ENCODE data around the gene CCDC158.

The CCDC158 gene

DNA sequence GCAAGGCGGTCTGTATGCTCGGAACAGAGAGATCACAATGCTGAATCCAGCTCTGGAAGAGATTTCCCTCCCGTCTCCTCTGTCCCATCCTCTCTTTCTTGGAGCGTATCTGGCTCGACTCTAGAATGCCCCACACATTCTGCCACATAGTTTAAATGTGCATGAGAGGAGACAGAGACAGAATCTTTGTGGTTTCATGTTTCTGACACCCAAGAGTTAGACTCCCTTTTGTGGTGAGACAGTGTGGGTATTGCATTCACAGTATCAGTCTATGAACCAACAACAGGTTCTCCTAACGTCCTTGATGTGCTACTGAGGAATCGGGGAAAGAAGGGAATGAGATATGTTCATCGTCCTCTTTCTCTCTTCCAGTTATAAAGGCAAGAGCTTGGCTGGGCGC is 144.1 kb downstream of the CCDC158 start:
- DNase-seq = no peak

DNA sequence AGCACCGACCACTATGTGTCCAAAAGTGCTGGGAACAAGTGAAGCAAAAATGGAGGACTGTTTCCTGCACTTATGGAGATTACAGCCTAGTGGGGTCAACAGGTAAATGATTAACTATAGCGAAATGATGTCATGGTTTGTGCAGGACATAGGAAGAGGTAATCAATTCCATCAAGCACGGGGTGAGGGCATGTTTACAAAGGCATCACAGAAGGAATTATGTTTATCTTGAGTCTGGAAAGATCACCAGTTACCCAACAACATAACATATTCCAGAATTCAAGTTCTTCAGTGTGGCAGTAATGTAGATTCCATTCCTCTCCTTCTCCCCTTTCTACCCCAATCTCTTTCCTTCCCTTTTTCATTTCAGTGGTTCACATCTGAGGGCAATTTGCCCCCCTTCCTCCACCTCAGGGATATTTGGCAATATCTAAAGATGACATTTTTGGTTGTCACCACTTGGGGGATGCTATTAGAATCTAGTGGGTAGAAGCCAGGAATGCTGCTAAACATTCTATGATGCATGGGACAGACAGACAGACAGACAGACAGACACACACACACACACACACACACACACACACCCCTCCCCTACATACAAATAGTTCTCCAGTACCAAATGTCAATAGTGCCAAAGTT is 145.3 kb downstream of the CCDC158 start:
- DNase-seq = no peak

DNA sequence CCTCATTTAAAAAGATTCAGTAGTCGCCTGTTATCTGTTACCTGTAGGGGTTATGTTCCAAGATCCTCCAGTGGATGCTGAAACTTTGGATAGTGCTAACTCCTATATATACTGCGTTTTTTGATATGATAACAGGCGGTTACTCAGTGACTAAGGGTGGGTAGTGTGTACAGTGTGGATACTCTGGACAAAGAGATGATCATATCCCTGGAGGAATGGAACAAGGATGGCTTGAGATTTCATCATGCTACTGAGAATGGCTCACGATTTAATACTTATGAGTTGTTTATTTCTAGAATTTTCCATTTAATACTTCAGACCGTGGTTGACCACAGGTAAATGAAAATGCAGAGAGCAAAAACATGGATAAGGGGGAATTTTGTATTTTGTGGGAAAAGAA is 147.9 kb downstream of the CCDC158 start:
- DNase-seq = no peak

DNA sequence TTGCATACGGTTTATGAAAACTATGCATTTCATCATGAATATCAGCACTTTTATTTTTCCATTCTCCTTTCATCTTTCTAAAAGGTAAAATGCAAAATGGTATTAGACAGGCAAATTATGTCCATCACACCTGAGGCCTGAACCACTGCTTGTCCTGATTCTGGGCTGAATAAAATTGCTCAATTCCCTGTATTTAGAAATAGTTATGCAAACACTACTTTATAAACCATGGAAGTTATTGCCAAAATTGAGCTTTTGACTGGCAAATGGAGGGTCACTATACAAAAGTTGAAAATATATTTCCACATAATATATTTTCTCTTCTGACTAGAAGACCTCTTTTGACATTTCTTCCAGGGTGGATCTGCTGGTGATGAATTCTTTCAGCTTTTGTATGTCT is 148.4 kb downstream of the CCDC158 start:
- DNase-seq = no peak

DNA sequence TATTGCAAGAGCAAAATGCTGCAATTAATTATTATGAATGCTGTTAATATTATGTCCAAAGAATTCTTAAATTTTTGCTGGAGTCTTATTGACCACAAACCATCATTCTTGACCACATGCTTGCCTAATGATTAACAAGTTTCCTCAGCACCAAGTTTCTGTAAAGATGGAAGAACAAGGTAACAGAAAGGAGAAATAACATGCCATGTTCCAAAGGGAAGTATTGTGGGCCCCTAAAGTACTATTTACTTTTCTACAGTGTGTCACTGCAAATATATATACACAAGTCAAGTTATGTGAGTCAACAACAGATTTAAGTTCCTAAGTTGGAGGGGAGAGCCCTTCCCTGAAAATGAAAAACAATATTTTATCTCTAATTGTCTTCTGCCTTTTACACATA is 148.9 kb downstream of the CCDC158 start:
- no peak for DNase-seq

DNA sequence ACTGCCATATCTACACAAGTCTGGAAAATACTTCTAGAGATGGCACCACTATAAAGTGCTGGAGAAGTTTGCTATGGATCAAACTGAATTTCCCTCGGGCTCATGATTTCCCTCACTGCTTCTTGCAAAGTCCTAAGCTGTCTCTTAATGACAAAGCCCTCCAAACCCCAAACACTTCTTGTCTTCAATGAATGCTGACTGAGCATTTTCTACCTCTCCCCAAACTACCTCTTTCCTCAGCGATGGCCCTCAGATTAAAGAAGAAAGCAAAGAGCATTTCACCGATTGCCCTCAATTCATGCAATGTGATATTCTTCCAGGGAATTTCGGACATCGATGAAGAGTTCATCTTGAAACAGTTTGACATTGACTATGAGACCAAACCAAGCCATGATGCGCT is 149.7 kb downstream of the CCDC158 start:
- DNase-seq = no peak

DNA sequence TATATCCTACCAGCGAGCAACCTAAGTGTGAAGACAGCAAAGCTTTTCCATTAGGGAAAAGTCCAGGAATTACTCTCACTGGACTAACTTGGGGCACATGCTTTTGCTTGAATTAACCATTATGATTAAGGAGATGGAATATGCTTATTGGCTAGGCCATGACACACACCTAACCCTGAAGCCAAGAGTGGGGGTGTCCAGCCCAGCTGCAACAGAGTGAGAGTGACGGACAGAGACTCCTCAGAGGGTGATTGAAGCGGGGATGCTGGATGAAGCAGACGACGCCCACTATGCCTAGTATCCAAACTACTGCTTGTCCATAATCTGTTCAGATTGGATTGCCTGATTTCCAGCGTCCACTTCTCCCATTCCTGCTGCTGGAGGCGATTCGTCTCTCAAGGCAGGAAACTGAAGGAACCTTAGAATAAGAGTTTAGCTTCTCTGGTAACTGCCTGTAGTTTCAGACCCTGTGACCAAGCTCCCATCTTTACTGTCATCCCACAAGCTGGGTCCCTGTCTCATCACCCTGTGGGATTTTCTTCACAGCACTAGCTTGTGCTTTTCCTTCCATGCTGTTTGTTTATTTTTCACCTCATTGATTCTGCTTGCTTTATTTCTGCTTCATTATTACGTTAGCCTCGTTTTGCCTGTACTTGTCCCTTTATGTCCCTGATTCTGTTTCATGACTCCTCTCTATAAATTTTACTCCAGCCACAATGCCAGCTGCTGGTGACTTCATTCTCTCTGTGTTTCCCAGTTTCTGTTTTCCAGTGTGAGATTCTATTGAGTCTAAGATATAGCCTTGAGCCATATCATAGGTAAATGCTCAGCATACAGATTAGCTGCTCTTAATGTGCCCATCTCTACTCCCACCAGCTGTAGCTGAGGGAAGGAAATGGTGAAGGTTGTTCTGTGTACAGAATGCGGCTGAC is 150.4 kb downstream of the CCDC158 start:
- DNase-seq = no peak

DNA sequence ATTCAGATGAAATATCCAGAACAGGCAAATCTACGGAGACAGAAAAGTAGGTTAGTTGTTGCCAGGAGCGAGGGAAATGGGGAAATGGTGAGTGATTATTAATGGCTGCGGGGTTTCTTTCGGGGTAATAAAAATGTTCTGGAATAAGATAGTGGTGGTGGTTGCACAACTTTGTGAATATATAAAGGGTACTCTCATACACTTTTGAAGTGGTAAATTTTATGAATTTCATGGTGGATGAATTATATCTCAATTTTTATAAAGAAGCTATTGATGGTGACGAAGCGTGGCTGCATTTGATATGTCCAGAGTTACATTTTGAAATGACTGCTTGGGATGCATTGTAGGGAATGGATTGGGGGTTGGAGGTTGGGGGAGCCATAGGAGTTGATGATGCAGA is 153.1 kb downstream of the CCDC158 start:
- DNase-seq = no peak

DNA sequence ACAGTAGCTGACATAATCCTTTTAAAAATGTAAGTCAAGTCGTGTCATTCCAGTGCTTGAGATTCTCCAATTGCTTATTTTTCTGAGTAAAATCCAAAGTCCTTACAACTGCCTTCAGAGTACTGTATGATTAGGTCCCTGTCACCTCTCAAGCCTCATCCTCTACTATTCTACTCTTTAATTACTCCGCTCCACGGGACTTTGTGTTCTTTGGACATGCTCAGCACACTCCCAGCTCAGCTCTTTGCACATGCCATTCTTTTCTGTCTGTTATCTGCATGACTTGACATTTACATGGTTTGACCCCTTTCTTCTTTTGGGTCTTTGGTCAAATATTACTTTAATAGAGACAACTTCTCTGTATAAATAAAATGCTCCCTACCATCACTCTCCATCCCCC is 154.3 kb downstream of the CCDC158 start:
- no peak for DNase-seq

DNA sequence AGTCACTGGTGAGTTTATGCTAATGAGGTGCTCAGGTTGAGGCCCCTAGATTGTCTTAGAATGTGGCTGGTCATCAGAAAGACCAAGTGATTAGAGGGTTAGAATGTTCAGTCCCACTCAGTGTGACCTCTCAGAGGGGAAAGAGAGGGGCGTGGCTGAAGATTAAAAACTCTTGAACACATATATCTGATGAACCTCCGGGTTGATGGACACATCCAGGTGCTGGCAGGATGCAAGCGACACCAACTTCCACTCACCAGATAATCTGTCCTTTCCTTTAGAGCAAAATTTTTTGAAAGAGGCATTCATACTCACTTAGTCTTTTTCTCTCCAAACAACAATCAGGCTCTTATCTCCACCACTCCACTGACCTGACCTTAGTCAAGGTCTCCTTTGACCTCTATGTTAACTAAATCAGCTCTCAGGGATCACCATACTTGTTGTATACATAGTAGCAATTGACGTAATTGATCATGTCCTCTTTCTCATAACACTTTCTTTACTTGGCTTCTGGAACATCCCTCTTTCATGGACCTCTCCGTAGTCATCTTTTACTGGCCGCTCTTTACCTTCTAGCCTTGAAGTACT is 155.2 kb downstream of the CCDC158 start:
- no peak for DNase-seq
